GM12892 (cell line): ENCODE measurements around the gene SUSD1.

Source experiments
- POLR2A ChIP-seq: IDR thresholded peaks from 2 replicates; pipeline ENCODE4 v1.6.1; 2011; ENCODE audit warnings: low read depth, low read length, control low read depth
- POLR2AphosphoS5 ChIP-seq: IDR thresholded peaks from 2 replicates; pipeline ENCODE4 v1.6.1; 2011; ENCODE audit warnings: low read depth, low read length, control low read depth
- TAF1 ChIP-seq: IDR thresholded peaks from 2 replicates; pipeline ENCODE4 v1.6.1; 2011; ENCODE audit warnings: low read depth, mild to moderate bottlenecking, control low read depth, low read length, borderline replicate concordance

- TF ChIP-seq POLR2A (no peak), POLR2AphosphoS5 (no peak), TAF1 (no peak)
These were observed 175.8 kb downstream of the SUSD1 start for GRCh38 chr9:111999319-111999718.
